Measurements from ENCODE around the gene AUH. TPM values are rescaled to one million over a fixed set of nuclear protein-coding genes. Genes with fewer than 3 reads are reported as not detected.

AUH gene
- total and polyA plus RNA-seq, 5 experiments from 2014 or later = 10.0 to 30.5 (median 11.7) TPM

GRCh38 chr9:91166796-91167366 lies 194.8 kb downstream of the AUH start:
- no peak overlapping the region for H3K27ac Mint-ChIP-seq

GRCh38 chr9:91164724-91165520 lies 196.8 kb downstream of the AUH start:
- ATAC-seq = peak; percentile 87 to 91
- peak in 6 of 10 donors; percentile 25 to 72 (median 36) for DNase-seq
- Mint-ChIP-seq H3K27me3 (no peaks in the 10 kb centered on the region), H3K9me3 (no peaks in the 10 kb centered on the region), H3K4me1 (peaks cover 24 to 45% (median 43%) of the 10 kb centered on the region in 4 donors), H3K27ac (peak overlapping the region in 6 of 10 donors; percentile 35 to 86 (median 60)), H3K4me3 (peak overlapping the region in 7 of 10 donors; percentile 39 to 88 (median 60)), H3K36me3 (no peaks in the 10 kb centered on the region)
- POLR2A ChIA-PET = interaction anchor here (0.8 to 1.3 kb wide), 5 partner anchors 12 to 259 kb away, joined by 3 to 4 read pairs (median 3); no protein-coding TSS in a partner anchor

More at GRCh38 chr9:91166796-91167366, 194.8 kb downstream of the AUH start:
- no peak overlapping the region for H3K4me3 Mint-ChIP-seq
- no peak for DNase-seq
- ATAC-seq = no peak
- no peaks in the 10 kb centered on the region for H3K27me3 Mint-ChIP-seq
- POLR2A ChIA-PET = no interaction called here
- peaks cover 24 to 38% (median 36%) of the 10 kb centered on the region in 4 donors for H3K4me1 Mint-ChIP-seq
- peaks cover 0 to 11% (median 11%) of the 10 kb centered on the region in 3 donors for H3K36me3 Mint-ChIP-seq
- peaks cover 6 to 16% (median 15%) of the 10 kb centered on the region in 9 donors for H3K9me3 Mint-ChIP-seq

Other genes starting within 250 kb of the AUH start
- 1 to 10 TPM; 3.3 to 4.1 TPM for gene NFIL3, start 61.9 kb upstream of the AUH start, total RNA-seq
- 1 to 10 TPM in 2 of 3 donors, not detected in 1; 1.3 to 4.9 TPM for gene NFIL3, start 61.9 kb upstream of the AUH start, polyA plus RNA-seq

All from naive thymus-derived CD8-positive, alpha-beta T cell (primary cell).